HepG2 (cell line): ENCODE results near the gene STAT1. TPM values are rescaled to one million over a fixed set of nuclear protein-coding genes. Genes with fewer than 3 reads are reported as not detected.
A peak's percentile ranks its signal among the peaks of the same experiment; 100 is the strongest.

Source experiments
- CCDC6 ChIP-seq: sonication (generic); formaldehyde crosslinking; IDR thresholded peaks from 2 replicates; pipeline ENCODE4 v1.8.1; 2022; ENCODE audit warnings: mild to moderate bottlenecking, missing genetic modification reagents, moderate library complexity
- GATA4 ChIP-seq: sonication (generic); IDR thresholded peaks from 2 replicates; pipeline ENCODE4 v1.6.1; 2016; ENCODE audit warnings: antibody characterized with exemption, low read depth, borderline replicate concordance
- HES4 ChIP-seq: sonication (generic); formaldehyde crosslinking; IDR thresholded peaks from 2 replicates; pipeline ENCODE4 v1.9.0; 2021; ENCODE audit warnings: mild to moderate bottlenecking, missing genetic modification reagents, borderline replicate concordance
- HMG20A ChIP-seq: IDR thresholded peaks from 2 replicates; pipeline ENCODE4 v1.6.1; 2016; ENCODE audit warnings: borderline replicate concordance
- KLF6 ChIP-seq: IDR thresholded peaks from 2 replicates; pipeline ENCODE4 v1.8.0; 2016; ENCODE audit warnings: missing biosample characterization, missing genetic modification reagents
- RORA ChIP-seq: sonication (generic); formaldehyde crosslinking; IDR thresholded peaks from 2 replicates; pipeline ENCODE4 v1.5.0; 2020; ENCODE audit warnings: mild to moderate bottlenecking, missing genetic modification reagents, moderate library complexity
- SSRP1 ChIP-seq: IDR thresholded peaks from 2 replicates; pipeline ENCODE4 v1.6.1; 2016; ENCODE audit warnings: control low read depth
- ZNF709 ChIP-seq: sonication (generic); formaldehyde crosslinking; IDR thresholded peaks from 2 replicates; pipeline ENCODE4 v1.5.0; 2020; ENCODE audit warnings: mild to moderate bottlenecking, missing genetic modification reagents
- ZNF724P ChIP-seq: sonication (generic); formaldehyde crosslinking; IDR thresholded peaks from 2 replicates; pipeline ENCODE4 v1.8.0; 2022; ENCODE audit warnings: missing genetic modification reagents, borderline replicate concordance
- ZNF775 ChIP-seq: sonication (generic); formaldehyde crosslinking; IDR thresholded peaks from 2 replicates; pipeline ENCODE4 v1.4.0; 2020; ENCODE audit warnings: missing genetic modification reagents, mild to moderate bottlenecking, moderate library complexity, borderline replicate concordance
- ZNF790 ChIP-seq: sonication (generic); formaldehyde crosslinking; IDR thresholded peaks from 2 replicates; pipeline ENCODE4 v1.8.0; 2022; ENCODE audit warnings: missing genetic modification reagents, mild to moderate bottlenecking, borderline replicate concordance
- polyA plus RNA-seq, 8 experiments: library from polyadenylated mRNA; depleted of rRNA in 3 of 8; stranded (reverse) in 7 of 8; unstranded in 1 of 8; fragments of >200 nt; fragmentation: Illumina TruSeq in 4 of 8; extraction: Trizol in 4 of 8; gene quantifications; 2 replicates each; pipeline versions ENCODE4 v1.2.1 to v1.2.3, GENCODE V29; 2011 to 2016; ENCODE audit warnings: low read depth in 4 of 8, missing spikeins in 1 of 8, mixed read lengths in 1 of 8; ENCODE audit not compliant: insufficient read depth in 1 of 8
- total RNA-seq, 5 experiments: library from RNA; depleted of rRNA; stranded (reverse); fragments of >200 nt; fragmentation: Illumina TruSeq; extraction: Trizol; gene quantifications; 2 replicates each; pipeline ENCODE4 v1.2.3, GENCODE V29; 2016; ENCODE audit warnings: low read depth in 1 of 5
- TF ChIP-seq, protein P1 (sequence below): sonication (generic); formaldehyde crosslinking; IDR thresholded peaks from 2 replicates; pipeline ENCODE4 v1.5.0; 2020; ENCODE audit warnings: mild to moderate bottlenecking, missing genetic modification reagents
- TF ChIP-seq, protein P2 (sequence below): sonication (generic); formaldehyde crosslinking; conservative IDR thresholded peaks from 2 replicates; pipeline ENCODE4 v1.4.0; 2020; ENCODE audit warnings: mild to moderate bottlenecking, missing genetic modification reagents, moderate library complexity
- TF ChIP-seq, protein P3 (sequence below): IDR thresholded peaks from 2 replicates; pipeline ENCODE4 v1.6.1; 2018; ENCODE audit warnings: missing genetic modification reagents, mild to moderate bottlenecking, missing compliant biosample characterization

Gene STAT1
- total and polyA plus RNA-seq, 2 of the 13 experiments (the other 11 are each of a cell fraction or from before 2014, with no cell fraction given): 21.8 to 59.6 TPM

DNA sequence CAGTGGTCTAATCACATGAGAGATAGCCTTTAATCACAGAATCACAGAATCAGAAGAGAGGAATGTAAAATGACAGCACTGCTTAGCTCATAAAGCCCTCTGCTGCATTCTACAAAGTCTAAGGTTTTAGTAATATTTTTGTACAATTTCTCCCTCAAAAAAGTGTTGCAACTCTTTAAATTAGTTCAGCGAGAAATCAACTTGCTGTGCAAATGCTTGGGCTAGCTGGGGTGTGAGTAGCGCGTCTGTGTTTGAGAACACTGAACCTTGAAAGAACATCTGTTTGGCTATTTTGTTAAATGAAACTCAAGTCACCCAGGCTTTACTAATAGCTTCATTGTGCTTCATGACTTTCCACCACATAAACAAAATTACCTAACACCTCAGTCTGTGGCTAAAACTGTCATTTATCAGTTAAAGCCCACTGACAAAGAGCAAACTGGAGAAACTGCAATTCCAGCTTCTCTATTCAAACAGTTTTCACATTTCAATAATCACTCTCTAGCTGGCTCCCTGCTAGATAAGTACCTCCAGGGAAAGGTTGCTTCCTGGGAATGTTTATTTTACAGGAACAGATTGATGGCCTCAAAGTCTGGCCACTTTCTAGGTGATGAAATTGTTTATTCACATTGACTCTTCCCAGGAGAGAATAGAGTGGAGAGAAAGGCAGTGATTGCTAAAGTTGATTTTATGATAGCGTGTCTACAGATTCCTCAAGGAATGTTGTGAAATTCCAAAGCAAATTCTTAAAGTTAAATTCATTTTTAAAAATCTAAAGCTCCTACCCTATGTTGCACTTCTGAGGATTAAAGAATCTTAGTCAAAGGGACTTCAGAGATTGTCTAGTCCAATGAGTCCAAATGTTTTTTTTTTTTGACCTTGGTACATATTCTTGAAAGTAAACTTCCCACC is 36.0 kb upstream of the STAT1 start (continued):
- TF ChIP-seq, protein P1, sequence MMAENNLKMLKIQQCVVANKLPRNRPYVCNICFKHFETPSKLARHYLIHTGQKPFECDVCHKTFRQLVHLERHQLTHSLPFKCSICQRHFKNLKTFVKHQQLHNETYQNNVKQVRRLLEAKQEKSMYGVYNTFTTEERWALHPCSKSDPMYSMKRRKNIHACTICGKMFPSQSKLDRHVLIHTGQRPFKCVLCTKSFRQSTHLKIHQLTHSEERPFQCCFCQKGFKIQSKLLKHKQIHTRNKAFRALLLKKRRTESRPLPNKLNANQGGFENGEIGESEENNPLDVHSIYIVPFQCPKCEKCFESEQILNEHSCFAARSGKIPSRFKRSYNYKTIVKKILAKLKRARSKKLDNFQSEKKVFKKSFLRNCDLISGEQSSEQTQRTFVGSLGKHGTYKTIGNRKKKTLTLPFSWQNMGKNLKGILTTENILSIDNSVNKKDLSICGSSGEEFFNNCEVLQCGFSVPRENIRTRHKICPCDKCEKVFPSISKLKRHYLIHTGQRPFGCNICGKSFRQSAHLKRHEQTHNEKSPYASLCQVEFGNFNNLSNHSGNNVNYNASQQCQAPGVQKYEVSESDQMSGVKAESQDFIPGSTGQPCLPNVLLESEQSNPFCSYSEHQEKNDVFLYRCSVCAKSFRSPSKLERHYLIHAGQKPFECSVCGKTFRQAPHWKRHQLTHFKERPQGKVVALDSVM: no peak
- TF ChIP-seq ZNF775 (CRISPR knock-in tag) (peak; percentile 96), CCDC6 (CRISPR knock-in tag) (no peak), SSRP1 (CRISPR knock-in tag) (no peak), ZNF724P (CRISPR knock-in tag) (no peak), ZNF709 (no peak), HMG20A (peak; percentile 79), RORA (CRISPR knock-in tag) (no peak), KLF6 (no peak), HES4 (CRISPR knock-in tag) (no peak), ZNF790 (CRISPR knock-in tag) (no peak), GATA4 (no peak)
- TF ChIP-seq, protein P2, sequence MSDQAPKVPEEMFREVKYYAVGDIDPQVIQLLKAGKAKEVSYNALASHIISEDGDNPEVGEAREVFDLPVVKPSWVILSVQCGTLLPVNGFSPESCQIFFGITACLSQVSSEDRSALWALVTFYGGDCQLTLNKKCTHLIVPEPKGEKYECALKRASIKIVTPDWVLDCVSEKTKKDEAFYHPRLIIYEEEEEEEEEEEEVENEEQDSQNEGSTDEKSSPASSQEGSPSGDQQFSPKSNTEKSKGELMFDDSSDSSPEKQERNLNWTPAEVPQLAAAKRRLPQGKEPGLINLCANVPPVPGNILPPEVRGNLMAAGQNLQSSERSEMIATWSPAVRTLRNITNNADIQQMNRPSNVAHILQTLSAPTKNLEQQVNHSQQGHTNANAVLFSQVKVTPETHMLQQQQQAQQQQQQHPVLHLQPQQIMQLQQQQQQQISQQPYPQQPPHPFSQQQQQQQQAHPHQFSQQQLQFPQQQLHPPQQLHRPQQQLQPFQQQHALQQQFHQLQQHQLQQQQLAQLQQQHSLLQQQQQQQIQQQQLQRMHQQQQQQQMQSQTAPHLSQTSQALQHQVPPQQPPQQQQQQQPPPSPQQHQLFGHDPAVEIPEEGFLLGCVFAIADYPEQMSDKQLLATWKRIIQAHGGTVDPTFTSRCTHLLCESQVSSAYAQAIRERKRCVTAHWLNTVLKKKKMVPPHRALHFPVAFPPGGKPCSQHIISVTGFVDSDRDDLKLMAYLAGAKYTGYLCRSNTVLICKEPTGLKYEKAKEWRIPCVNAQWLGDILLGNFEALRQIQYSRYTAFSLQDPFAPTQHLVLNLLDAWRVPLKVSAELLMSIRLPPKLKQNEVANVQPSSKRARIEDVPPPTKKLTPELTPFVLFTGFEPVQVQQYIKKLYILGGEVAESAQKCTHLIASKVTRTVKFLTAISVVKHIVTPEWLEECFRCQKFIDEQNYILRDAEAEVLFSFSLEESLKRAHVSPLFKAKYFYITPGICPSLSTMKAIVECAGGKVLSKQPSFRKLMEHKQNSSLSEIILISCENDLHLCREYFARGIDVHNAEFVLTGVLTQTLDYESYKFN (CRISPR knock-in tag): peak; percentile 42; the same call in 1 of the 2 replicates
- TF ChIP-seq, protein P3, sequence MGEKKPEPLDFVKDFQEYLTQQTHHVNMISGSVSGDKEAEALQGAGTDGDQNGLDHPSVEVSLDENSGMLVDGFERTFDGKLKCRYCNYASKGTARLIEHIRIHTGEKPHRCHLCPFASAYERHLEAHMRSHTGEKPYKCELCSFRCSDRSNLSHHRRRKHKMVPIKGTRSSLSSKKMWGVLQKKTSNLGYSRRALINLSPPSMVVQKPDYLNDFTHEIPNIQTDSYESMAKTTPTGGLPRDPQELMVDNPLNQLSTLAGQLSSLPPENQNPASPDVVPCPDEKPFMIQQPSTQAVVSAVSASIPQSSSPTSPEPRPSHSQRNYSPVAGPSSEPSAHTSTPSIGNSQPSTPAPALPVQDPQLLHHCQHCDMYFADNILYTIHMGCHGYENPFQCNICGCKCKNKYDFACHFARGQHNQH (CRISPR knock-in tag): no peak
